AG08396 (cell line): ENCODE measurements around the gene MIF.
"Not testable (repeated sequence)": the region's sequence is repeated elsewhere in the genome, so short reads cannot be mapped to it uniquely, and the experiment has no call there.

ENCODE experiments used
- DNase-seq: peaks from one replicate; pipeline ENCODE4 v3.0.0; 2012; ENCODE audit warnings: low spot score, mixed read lengths

The MIF gene

DNA sequence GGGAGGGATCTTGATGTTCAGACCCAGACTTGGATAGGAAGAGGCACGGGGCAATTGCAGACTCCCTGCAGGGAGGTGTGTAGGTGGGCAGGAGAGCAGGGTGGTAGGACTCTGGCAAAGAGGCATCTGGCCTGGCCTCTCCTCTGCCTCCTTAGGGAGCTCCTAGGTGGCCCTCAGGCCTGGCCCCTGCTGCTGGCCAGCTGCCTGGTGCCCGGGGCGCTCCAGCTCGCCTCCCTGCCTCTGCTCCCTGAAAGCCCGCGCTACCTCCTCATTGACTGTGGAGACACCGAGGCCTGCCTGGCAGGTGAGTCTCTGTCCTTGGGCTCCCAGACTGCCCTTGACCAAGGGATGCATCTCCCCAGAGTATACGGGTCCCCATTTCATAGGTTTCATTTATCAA lies 16.6 kb upstream of the MIF start:
- DNase-seq = no peak

DNA sequence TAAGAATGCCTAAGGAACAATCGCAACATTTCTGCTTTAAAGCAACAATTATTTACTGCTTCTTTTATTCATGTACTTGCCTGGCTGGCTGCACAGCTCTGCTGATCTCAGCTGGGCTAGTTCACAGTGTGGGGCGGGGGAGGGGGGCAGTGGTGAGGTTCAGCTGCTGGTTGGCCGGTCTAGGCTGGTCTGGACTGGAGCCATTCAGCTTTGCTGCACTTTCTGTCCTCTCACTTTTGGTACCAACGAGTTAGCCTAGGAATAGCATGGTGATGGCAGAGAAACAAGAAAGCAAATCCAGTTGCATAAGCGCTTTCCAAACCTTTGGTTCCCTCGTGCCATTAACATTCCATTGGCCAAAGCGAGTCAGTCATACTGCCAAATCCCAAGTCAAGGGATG lies 16.0 kb upstream of the MIF start:
- no peak for DNase-seq

GRCh38 chr22:23882370-23882769 lies 11.8 kb upstream of the MIF start:
- DNase-seq = no peak

- DNase-seq = no peak
These were observed 10.5 kb upstream of the MIF start for GRCh38 chr22:23883658-23884057.

GRCh38 chr22:23884140-23884539 lies 10.0 kb upstream of the MIF start:
- DNase-seq = no peak

GRCh38 chr22:23888615-23889401 lies 5.4 kb upstream of the MIF start:
- DNase-seq = peak; percentile 64

DNA sequence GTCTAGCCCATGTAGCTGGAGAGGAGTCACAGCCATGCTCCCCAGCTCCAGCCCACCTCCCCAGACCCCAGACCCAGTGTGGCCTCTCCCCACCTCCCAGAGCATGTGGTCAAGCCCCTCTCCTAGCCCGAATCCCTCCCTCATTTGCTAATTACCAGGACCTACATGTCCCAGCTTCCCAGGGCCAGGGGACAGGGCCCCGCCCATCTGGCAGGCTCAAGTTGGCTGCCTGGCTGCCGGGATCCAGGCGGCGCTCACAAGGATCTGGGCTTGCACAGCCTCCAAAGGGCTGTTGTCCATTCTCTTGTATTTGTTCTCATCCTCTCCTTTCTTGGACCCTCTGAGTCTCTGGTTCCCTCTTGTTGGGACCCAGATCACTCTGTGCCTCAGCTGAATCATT lies 4.6 kb upstream of the MIF start:
- no peak for DNase-seq

DNA sequence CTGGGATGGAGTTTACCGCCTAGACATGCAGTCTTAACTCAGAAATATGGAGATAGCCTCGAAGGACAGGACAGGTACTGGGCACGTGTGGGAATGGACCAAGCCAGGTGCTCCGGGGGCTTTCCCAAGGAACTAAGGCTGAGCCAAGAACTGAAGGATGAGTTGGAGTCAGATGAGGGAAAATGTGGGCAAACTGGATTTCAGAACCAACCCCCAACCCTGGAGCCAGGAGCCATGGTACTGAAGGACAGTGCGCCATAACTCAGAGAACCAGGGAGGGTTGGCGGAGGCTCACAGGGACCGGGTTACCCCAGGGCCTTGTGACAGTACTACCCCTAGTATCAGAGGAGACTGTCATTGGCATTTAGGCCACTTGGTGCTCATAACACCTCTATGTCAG lies 2.5 kb upstream of the MIF start:
- DNase-seq = no peak

GRCh38 chr22:23892130-23892529 lies 2.1 kb upstream of the MIF start:
- DNase-seq = no peak

- DNase-seq = no peak
These were observed 1.5 kb upstream of the MIF start for GRCh38 chr22:23892706-23893105.

DNA sequence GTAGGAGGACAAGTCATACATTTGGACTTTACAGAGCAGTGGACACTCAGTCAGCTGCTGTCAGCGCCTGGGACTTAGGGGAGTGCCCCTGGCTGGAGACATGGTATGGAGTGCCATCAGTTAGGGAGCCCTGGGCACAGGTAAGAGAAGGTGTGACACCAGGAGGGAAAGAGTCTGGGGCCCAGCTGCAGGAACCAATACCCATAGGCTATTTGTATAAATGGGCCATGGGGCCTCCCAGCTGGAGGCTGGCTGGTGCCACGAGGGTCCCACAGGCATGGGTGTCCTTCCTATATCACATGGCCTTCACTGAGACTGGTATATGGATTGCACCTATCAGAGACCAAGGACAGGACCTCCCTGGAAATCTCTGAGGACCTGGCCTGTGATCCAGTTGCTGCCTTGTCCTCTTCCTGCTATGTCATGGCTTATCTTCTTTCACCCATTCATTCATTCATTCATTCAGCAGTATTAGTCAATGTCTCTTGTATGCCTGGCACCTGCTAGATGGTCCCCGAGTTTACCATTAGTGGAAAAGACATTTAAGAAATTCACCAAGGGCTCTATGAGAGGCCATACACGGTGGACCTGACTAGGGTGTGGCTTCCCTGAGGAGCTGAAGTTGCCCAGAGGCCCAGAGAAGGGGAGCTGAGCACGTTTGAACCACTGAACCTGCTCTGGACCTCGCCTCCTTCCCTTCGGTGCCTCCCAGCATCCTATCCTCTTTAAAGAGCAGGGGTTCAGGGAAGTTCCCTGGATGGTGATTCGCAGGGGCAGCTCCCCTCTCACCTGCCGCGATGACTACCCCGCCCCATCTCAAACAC lies 850 bp upstream of the MIF start:
- DNase-seq = no peak

DNA sequence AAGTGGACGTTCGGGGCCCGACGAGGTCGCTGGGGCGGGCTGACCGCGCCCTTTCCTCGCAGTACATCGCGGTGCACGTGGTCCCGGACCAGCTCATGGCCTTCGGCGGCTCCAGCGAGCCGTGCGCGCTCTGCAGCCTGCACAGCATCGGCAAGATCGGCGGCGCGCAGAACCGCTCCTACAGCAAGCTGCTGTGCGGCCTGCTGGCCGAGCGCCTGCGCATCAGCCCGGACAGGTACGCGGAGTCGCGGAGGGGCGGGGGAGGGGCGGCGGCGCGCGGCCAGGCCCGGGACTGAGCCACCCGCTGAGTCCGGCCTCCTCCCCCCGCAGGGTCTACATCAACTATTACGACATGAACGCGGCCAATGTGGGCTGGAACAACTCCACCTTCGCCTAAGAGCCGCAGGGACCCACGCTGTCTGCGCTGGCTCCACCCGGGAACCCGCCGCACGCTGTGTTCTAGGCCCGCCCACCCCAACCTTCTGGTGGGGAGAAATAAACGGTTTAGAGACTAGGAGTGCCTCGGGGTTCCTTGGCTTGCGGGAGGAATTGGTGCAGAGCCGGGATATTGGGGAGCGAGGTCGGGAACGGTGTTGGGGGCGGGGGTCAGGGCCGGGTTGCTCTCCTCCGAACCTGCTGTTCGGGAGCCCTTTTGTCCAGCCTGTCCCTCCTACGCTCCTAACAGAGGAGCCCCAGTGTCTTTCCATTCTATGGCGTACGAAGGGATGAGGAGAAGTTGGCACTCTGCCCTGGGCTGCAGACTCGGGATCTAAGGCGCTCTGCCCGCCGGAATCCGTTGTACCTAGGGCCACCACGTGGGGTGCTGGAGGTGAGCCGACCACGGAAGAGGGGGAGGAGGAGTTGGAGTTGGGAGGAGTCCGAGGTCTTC lies 771 bp downstream of the MIF start:
- DNase-seq = peak; percentile 81

DNA sequence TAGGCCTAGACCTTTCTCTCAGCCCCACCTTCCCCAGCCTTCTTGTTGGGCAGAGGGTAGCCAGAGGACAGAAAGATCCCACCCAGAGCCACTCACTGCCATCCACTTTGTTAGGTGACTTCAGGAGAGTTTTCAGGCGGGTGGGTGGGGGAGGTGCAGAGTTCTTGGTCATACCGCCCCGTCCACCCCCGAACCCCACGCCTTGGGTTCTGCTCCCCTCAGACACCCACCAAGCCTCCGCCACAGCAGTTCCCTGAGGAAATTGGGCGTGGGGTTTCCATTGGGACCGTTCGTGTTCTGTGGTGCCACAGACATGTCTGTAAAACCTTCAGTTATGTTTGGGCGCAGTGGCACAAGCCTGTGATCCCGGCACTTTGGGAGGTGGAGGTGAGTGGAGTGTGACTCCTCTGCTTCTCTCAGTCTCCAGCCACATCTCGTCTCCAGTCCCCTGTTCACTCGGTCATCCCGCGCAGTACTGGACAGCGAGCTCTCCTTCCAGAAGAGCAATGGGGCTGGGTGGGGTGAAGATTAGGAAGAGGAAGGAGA lies 1.5 kb downstream of the MIF start:
- DNase-seq = no peak

GRCh38 chr22:23896166-23896522 lies 2.0 kb downstream of the MIF start:
- DNase-seq = no peak

DNA sequence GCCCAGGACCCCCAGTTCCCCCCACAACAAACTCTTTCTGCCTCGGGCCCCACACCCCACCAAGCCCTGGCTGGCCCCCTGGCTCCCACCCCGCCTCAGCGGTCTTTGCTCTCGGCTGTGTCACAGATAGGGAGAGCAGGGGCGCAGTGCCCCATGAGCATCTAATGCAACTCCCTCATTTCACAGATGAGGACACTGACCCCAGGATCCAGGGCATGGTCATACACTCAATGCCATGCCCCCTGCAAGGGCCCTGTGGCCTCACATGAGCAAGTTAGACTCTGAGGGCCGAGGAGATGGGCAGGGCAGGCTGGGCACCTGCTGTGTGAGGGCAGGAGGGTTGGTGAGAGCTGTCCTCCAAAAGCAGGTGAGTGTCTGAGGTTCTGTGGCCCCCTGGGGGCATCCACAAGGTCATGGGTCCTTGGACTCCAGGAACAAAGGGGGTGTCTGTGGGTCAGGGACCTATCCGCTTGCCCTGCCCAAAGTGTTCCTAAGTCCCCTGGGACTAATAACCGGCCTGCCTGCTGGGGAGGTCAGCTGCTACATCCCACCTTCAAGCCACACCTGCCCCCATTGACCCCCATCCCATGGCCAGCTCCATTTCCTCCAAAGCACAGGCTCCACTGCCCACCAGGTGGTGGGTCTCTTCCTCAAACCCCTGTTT lies 2.5 kb downstream of the MIF start:
- no peak for DNase-seq

DNA sequence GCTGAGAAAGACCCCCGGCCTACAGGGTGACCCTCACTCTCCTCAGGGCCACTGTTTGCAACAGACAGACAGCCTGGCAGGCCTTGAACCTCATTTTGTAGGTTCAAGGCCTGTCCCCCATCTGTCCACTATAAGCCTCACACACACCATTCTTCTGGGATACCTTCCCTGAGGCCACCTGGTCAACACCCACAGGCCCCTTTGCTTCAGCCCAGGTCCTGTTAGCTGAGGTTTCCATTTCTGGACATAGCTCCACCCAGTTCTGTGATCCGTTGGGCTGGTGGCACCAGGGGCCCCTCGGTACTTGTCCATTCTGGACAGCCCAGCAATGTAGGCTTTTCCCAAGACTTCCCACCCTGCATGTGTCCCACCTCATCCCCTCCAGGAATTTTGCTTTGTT lies 3.1 kb downstream of the MIF start:
- DNase-seq = no peak

DNA sequence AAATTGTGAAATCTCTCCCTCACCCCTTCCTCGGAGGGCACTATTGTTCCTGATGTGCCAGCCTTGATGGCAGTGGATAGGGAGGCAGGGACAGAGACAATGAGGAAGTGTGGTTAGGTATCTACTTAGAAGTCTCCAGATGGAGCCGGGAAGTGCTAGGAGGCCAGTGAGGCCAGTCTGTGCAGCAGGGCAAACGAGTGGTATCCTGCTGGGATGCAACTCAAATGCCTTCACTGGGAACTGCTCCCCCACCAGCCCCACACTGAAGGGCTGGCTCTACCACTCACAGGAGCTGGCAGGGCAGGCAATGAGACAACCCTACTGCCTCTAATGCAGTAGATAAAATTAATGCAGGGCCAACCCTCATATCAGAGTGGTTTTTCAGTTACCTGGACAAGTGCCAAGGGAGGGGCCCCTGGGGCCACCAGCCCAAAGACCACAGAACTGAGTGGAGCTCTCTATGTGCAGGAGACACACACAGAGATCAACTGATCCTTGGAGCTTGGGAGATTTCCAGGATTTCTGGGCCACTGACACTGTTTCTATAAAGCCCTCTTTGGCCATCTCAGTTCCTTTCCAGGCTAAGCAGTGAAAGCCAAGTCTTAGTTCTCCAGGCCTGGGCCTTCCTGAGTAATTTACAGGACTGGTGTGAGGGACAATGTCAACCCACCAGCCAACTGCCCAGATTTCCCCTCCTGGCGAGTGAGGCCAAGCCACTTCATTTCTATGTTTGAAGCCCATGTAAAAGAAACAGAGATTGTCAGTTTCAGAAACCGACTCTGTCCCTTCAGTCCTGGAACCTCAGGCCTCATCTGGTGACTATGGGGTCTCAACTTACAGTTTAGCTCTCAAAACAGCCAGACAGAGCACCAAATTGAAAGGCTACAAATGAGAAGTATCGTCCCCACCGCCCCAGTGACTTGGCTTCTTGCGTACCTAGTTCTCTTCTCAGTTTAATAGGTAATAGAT lies 4.1 kb downstream of the MIF start:
- no peak for DNase-seq

DNA sequence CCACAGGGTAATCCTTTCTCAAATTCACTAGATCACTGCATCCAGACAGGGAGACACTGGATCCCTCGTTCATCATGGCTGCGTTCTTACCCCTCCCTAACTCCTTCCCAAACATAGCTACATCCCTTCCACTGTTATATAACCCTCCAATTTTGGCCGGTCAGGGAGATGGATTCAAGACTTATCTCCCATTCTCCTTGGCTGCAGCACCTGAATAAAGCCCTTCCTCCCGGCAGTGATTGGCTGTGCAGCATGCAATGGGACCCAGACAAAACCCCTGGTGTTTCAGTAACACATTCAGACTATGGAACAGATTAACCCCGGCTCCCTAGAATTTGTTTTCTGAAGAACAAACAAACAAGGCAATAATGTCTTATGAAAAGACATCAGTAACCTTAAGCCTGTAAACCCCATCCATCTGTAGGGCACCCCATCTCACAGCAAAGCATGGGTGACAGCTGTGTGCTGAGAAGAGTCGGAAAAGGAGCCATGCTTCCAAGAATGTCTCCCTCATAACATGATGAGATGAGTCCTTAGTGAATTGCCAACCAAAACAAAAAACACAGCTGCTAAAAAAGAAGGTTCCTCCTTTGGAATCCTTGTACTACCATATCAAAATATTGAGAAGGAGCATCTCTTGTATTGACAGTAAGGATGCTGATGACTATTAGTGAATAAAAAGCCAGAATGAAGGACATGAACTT lies 5.0 kb downstream of the MIF start:
- DNase-seq = no peak

DNA sequence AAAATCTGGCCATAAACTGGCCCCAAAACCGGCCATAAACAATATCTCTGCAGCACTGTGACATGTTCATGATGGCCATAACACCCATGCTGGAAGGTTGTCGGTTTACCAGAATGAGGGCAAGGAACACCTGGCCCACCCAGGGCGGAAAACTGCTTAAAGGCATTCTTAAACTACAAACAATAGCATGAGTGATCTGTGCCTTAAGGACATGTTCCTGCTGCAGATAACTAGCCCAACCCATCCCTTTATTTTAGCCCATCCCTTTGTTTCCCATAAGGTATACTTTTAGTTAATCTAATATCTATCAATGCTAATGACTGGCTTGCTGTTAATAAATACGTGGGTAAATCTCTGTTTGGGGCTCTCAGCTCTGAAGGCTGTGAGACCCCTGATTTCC lies 6.0 kb downstream of the MIF start:
- not testable (repeated sequence) for DNase-seq

DNA sequence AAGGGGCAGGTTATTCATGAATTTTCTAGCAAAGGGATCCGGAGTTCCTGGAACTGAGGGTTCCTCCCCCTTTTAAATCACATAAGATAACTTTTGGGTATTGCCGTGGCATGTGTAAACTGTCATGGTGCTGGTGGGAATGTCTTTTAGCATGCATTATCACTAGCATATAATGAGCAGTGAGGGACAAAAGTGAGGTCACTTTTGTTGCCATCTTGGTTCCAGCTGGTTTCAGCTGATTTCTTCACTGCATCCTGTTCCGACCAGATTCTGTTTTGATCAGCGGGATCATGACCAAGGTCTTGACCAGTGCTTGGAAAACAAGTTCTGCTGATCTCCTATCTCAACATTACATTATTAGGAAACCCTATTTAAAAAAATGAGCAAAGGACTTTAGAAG lies 7.4 kb downstream of the MIF start:
- DNase-seq = no peak
